GM19468 (cell line): ENCODE measurements around the gene SERPINA10.
"Not testable (repeated sequence)": the region's sequence is repeated elsewhere in the genome, so short reads cannot be mapped to it uniquely, and the experiment has no call there.

Source experiments
- ATAC-seq: cut with Tn5 transposase; IDR thresholded peaks from one replicate; pipeline ENCODE4 v1.9.1; 2021; ENCODE audit warnings: mild to moderate bottlenecking, moderate library complexity, moderate number of reproducible peaks; ENCODE audit not compliant: unreplicated experiment; ENCODE audit errors: extremely low read depth

Gene SERPINA10

DNA sequence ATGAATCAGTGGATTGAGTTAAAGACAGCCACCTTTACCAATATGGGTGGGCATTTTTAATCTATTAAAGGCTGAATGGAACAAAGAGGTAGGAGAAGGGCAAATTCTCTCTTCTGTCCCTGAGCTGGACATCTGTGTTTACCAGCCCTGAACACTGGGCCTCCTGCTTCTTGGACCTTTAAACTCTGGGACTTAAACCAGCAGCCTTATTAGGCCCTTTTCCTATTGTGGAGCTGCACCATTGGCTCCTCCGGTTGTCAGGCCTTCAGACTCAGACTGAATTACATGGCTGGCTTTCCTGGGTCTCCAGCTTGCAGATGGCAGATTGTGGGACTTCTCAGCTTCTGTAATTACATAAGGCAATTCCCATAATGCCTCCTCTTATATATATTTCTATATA, 23.6 kb upstream of the SERPINA10 start:
- ATAC-seq = no peak

DNA sequence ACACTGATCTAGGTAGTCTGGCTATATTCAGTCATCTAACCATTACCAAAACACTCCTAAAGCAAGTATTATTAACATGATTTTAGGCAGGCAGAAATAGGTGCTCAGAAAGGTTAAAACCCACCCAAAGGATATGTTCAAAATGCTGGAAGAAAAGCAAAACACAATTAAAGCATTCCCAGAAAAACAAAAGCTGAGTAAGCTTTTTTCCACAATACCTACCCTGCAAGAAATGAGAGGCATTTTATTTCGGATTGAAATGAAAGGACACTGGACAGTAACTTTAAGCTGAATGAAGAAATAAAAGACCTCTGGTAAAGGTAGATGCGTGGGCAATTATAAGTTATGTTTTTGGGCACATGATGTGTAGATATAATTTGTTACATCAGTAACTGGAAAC, 21.8 kb upstream of the SERPINA10 start:
- no peak for ATAC-seq

DNA sequence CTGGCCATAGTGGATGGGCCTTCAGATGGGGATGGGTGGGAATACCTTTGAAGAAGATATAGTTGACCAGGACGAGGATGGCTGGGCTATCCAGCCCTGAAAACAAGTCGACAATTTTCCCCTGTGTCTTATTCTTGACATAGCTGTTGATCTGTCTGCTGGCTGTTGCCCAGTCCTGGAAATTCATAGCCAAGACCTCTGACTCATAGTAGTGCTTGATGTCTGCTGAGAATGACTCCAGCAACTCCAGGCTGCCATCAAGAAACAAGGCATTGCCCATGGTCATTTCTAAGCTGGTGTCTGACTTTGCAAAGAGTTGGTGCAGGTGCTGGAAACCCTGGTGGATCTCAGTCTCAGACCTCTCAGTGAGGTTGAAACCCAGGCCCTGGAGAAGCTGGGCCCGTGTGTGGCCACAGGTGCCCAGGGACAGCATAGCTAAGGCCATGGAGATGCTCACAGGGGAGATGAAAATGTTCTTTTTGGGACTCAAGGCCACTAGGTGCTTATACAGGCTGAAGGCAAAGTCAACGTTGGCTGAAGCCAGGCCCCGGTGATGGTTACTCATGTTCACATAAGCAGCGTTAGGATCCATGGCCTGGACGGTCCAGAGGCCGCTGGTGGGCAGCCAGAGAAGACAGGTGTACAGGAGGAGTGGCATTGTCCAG, 21.1 kb upstream of the SERPINA10 start:
- no peak for ATAC-seq

DNA sequence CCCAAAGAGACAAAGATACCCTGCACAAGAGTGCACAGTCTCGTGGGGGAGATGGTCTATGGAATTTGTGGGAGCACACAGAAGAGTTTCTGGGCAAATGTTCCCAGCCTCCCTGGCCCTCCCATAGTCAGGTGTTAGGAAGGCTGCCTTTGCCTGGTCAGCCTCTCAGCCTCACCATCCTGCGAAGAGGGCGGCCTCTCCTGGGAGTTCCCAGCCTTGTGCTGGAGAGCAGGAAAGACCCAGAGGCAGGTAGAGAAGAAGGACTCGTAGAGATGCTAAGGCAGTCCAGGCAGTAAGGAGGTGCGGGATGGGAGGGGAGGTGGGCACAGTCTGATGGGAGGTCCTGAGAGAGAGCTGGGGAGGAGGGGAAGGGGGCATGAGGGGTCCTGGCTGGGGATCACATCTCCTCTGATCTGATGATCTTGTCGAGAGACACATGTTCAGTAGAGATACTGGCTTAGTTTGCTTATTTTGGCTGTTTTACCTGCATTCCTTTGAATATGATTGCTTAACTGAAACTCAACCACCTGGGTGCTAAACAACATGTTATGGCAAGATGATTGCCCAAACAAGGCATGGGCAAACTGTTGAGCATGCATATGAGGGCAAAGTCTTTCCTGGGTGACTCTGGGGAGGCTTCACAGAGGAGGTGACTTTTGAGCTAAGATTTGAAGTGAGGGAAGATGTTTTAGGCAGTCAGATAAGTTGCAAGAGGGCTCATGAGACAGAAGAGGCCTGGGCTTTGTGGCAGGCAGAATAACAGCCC, 19.6 kb upstream of the SERPINA10 start:
- ATAC-seq = no peak

DNA sequence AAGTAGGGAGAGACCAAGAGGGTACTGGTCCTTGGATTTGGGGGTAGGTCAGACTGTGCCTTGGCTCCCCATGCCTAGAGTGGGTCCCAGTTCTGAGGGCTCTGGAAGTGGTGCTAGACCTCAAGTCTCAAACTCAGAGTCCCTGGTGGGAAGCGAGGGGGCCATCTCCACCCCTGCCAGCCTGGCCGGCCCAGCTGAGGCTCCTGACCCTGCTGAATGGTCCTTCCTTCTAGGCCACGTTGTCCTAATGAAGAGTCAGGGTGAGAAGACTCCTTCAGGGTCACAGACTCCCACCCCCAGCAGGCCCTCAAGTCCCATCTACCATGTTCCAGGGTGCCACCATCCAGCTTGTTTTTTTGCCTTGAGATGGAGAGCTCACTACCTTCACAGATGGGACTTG, 17.2 kb upstream of the SERPINA10 start:
- no peak for ATAC-seq

DNA sequence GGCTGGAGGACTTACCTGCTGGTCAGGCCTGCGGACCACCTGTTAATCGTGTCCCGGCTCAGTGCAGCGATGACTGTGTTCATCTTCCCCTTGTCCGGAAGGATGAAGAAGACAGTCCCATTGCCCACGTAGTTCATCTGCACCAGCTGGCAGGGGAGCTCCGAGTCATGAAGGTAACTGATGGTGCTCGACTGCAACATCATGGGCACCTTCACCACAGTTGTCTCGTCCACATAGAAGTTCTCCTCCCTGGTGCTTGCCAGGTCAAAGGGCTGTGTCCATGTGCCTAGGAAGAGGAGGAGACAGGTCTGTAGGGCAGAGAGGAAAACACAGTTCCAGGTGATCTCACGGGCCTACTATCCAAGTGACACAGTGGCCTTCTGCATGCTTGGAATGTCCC, 16.7 kb upstream of the SERPINA10 start:
- ATAC-seq = no peak

DNA sequence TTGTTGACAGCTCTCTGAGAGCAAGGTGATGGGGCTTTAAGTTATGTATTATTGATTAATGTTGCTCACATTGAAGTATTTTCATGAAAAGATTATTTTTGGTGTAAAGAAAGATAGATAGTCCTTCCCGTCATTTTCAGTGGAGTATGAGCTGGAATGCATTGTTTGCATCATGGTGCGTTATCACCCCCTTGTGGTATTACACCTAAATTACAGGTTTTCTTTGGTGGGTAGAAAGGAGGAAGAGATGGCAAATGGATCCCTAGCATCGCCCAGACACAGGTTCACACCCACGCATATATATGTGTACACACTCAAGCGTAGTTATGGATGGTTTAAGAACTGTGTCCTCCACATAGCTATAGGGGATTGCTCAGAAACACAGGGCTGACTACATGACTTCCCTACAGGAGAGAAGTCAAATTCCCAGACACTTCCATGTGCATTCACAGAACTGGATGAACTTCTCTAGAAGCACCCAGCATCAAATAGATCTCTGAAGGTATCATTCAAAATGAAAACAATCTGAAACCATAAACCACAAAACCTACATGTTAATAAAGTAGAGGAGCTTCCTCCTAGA, 14.4 kb upstream of the SERPINA10 start:
- no peak for ATAC-seq

DNA sequence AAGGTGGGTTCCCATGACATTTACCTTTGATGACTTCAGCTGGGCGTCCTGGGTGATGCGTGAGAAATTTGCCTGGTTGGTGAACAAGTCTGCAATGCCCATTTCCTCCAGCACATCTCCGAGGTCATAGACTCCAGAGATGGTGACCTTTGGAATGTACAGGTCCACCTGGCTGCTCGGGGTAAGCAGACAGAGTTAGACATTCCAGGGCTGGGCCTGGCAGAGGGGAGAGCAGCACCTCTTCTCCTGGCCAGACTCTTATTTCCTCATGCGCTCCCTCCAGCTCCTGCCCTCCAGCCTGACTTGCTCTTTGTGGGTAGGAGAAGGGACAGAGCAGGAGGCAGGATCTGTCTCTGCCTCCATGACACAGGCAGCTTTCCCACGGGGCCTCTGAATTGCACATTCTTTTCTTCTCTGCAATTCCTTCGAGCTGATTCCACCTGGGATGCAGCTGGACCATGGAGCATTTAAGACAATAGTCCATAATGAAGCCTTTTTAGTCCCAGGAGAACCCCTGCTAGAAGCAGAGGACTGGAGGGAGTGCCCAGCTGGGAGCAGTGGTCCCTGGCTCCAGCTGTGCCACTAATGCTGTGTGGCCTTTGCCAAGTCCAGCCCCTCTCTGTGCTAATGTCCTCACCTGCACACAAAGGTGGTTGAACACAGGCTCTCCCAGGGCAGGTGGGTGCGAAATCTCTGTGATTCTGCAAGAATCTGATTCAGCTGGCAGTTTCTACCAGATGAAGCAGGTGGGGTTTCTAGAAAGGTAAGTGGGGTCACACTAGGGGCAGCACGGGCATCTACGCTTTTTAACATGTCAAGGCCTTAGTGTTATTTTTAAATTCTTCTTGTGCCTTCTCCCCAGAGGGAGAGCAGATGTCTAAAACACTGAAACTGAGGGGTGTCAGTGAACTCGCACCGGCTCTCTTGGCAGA, 13.2 kb upstream of the SERPINA10 start:
- no peak for ATAC-seq

DNA sequence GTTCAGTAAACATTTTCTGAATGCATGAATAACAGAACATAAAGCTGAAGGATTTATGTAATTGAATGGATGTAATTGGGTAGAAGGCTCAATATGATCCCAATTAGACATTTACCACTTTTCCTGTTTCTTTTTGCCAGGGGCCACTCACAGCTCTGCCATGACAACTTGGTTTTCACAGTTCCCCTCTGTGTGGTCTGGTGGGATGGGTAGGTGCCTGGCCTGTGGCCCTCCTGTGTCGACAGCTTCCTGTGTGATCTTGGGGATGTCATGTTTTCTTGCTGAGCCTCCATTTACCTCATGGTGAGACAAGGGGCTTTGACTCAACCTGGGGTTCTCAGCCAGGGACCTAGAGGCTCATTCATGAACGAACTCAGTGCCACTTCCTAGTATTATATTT, 12.6 kb upstream of the SERPINA10 start:
- no peak for ATAC-seq

DNA sequence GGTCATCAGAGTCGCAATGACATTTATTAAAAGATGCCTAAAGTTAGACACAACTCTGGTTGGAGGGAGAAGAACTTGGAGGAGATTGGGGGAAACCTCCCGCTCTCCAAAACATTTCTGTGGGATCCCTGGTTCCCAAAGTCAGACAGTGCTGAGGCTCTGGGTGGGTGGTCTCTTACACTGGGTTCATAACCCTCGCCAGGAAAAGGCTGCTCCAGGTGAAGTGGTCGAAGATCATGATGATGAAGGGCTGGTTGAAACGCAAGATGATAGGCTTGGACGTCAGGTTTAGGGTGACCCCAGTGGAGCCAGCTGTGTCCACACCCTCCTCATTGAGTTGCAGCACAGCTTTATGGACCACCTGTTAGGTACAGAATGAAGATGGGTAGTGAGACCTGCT, 11.2 kb upstream of the SERPINA10 start:
- no peak for ATAC-seq

DNA sequence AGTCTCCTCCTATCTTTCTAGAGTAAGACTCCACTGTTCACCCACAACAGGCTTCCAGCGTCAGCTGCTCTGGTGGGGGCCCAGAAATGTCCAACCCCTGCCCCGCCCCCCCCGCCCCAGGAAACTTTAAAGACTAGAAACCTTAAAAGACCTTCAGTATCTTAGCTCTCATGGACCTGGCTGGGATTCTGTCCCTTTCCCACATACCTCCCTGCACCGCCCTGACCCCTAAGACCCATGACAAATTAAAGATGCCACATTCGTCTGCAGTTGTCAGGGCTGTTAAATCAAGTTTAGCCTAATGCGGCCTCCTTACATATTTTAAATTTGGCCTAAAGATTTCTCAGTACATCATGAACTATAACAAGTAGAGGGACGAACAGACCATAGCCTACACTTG, 10.0 kb upstream of the SERPINA10 start:
- ATAC-seq = no peak

DNA sequence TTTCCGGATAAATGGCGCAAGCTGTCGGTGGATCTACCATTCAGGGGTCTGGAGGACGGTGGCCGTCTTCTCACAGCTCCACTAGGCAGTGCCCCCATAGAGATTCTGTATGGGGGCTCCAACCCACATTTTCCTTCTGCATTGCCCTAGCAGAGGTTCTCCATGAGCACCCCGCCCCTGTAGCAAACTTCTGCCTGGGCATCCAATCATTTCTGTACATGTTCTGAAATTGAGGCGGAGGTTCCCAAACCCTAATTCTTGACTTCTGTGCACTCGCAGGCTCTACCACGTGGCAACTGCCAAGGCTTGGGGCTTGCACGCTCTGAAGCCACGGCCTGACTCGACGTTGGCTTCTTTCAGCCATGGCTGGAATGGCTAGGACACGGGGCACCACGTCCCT, 5.1 kb upstream of the SERPINA10 start:
- ATAC-seq = no peak

DNA sequence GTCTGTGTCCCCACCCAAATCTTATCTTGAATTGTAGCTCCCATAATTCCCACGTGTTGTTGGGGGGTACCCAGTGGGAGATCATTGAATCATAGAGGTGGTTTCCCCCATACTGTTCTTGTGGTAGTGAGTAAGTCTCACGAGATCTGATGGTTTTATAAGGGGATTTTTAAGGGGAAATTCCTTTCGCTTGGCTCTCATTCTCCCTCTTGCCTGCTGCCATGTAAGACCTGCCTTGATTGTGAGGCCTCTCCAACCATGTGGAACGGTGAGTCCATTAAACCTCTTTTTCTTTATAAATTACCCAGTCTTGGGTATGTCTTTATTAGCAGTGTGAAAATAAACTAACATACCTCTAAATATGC, 3.1 kb upstream of the SERPINA10 start:
- ATAC-seq = not testable (repeated sequence)

DNA sequence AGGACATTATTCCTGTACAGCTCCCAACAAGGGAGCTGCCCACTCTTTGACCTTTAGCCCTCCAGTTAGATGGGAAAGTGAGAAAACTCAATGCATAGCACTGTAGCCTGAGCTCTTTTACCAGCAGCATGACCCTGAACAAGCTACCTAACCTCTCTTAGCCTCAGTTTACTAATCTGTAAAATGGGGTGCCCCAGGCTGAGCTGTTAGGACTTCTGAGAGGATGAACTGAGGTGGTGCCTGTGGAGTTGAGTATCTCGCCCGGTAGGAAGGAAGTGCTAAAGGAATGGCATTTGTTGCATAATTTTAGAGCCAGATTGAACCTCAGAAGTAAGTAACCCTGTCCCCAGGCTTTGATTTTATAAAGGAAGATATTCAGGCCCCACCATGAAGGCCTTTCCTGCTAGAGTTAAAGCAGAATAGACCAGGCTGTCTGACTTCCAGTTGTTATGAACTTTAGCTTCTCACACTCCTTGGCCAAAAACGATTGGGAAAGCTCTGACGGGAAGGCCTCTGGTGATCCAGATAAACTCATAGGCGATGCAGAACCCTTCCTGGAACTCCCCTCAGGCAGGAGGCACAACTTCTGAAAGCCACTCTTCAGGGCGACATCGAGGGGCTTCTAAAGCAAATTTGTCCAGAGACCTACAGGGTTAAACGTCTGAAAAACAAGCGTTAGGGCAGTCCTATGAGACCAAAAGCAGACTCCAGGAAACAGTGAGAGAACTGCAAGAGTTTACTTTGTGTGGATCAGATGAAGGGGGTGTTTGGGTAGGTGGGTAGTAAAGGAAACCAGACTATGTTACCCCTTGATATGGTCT, 2.5 kb upstream of the SERPINA10 start:
- no peak for ATAC-seq

DNA sequence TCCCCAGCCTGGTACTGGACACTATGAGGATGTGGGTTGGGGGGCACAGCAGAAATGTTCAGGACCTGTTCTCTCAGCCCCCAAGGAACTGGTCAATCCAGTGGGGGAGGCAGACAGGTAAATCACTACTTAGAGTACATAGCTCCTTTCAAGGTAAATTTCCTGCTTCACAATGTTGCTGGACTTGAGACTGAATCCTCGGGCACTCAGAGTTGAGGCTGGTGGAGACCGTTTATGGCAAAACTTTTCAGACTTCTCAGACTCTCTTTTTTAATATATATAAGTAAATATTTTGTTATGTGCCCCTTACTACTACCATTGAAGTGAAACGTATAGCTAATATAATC, 483 bp upstream of the SERPINA10 start:
- ATAC-seq = no peak

DNA sequence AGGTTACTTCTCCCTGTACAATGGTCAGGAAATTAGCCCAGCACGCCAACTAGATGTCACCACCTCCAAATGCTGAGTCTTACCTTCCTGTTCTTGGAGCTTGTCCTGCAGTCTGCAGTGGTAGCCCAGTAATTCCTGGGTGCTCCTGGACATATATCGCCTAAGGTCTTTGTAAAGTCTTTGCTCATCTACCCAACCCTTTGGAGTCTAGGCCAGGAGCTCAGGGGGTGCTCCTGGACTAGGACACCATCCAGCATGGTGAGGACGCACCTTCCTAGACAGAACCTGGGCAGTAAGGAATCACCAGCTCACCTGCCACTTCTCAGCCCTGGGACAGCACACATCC, 569 bp downstream of the SERPINA10 start:
- ATAC-seq = no peak

DNA sequence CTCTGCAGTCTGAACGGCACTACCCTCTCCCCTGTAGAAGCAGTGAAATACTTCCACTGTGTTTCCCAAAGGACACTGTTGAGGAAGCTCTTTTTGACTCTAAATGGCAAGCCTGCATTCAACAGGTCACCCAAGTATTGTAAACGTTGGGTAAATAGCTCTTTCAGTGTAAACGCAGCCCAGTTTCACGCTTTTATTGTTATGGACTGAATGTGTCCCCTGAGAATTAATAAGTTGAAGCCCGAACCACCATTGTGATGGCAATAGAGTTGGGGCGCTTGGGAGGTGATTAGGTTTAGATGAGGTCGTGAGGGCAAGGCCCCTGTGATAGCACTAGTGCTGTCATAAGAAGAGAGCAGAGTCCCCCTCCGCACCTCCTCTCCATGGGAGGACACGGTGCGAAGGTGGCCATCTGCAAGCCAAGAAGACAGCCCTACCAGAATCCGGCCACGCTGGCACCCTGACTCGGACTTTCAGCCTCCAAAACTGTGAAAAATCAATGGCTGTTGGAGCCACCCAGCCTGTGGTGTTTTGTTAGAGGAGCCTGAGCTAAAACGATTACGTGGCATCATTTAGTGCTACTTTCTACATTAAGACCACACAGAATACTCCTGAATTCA, 1.1 kb downstream of the SERPINA10 start:
- ATAC-seq = no peak

DNA sequence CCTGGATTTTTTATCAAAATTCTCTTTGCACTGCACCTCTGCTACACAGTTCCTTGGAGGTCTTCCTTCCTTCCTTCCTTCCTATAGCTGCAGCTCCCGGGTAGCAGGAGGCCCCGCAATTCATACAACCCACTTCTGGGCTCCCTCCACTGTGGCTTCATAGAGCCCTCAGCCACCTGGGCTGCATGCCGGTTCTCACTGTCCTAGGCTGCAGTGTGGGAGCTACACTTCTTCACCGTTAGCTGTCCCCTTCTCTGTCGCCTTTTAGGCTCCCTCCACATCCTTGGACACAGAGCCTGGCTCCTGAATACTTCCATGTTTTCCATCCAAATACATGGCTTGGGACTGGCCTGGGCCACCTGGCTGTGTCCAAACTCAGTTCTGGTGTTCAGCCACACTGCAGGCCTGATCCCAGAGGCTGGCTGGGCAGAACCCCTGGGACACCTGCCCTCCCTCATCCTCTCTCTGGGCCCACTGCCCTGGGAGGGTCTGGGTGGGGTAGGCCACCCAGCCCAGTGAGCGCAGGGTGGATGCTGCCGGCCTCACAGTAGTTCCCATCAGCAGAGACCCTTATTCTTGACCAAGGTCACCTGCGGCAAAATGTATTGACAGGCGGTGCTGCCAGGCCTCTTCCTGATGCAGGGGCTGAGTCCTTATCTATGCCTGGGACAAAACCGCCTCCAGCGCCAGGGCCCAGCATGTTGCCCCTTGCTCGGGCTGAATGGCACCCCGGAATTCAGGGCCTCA, 1.7 kb downstream of the SERPINA10 start:
- no peak for ATAC-seq

DNA sequence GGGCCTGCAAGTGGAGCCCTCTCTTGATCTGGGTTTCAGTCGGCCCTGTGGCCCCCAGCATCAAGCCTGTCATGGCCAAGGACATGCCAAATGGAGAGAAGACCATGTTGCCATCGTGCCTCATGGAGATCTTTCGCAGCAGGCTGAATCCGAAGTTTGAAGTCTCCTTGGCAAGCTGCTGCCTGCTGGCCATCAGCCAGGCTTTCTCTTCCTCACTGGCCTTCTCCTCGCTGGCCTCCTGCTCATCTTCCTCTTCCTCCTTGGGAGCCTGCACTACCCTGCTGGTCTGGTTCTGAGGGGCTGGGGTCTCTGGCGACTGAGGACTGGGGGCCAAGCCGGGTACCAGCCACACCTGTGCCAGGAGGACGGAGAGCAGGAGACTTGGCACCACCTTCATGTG, 2.9 kb downstream of the SERPINA10 start:
- no peak for ATAC-seq
